HG03457 (cell line): ENCODE measurements around the gene ZNF672.
"Not testable (repeated sequence)": the region's sequence is repeated elsewhere in the genome, so short reads cannot be mapped to it uniquely, and the experiment has no call there.

Source experiments
- ATAC-seq: cut with Tn5 transposase; IDR thresholded peaks from one replicate; pipeline ENCODE4 v1.9.1; 2021; ENCODE audit warnings: moderate number of reproducible peaks; ENCODE audit not compliant: unreplicated experiment

The ZNF672 gene

GRCh38 chr1:248812736-248813425 lies 25.1 kb upstream of the ZNF672 start:
- no peak for ATAC-seq

GRCh38 chr1:248813546-248813945 lies 24.5 kb upstream of the ZNF672 start:
- ATAC-seq = no peak

GRCh38 chr1:248814351-248814750 lies 23.7 kb upstream of the ZNF672 start:
- no peak for ATAC-seq

GRCh38 chr1:248815407-248816034 lies 22.5 kb upstream of the ZNF672 start:
- ATAC-seq = no peak

- ATAC-seq = no peak
Measured at GRCh38 chr1:248816042-248816851, 21.8 kb upstream of the ZNF672 start.

GRCh38 chr1:248817065-248817464 lies 21.0 kb upstream of the ZNF672 start:
- ATAC-seq = no peak

GRCh38 chr1:248818505-248819374 lies 19.3 kb upstream of the ZNF672 start:
- no peak for ATAC-seq

GRCh38 chr1:248820041-248820585 lies 17.9 kb upstream of the ZNF672 start:
- ATAC-seq = no peak

- no peak for ATAC-seq
Measured at GRCh38 chr1:248821101-248821500, 16.9 kb upstream of the ZNF672 start.

GRCh38 chr1:248821641-248822040 lies 16.4 kb upstream of the ZNF672 start:
- no peak for ATAC-seq

GRCh38 chr1:248822148-248823032 lies 15.6 kb upstream of the ZNF672 start:
- ATAC-seq = no peak

GRCh38 chr1:248823517-248824001 lies 14.5 kb upstream of the ZNF672 start:
- no peak for ATAC-seq

GRCh38 chr1:248824301-248824700 lies 13.7 kb upstream of the ZNF672 start:
- ATAC-seq = no peak

- no peak for ATAC-seq
Measured at GRCh38 chr1:248824701-248825100, 13.3 kb upstream of the ZNF672 start.

- no peak for ATAC-seq
Measured at GRCh38 chr1:248825136-248825535, 12.9 kb upstream of the ZNF672 start.

GRCh38 chr1:248825573-248825908 lies 12.5 kb upstream of the ZNF672 start:
- ATAC-seq = peak; percentile 1

- peak; percentile 92 for ATAC-seq
Measured at GRCh38 chr1:248825909-248826760, 11.9 kb upstream of the ZNF672 start, which contains the start of gene SH3BP5L. Gene SH3BP5L, minus strand, starts transcription at chr1:248825915. Its CDS starts 980 bp downstream, at chr1:248824935.

GRCh38 chr1:248828845-248829244 lies 9.2 kb upstream of the ZNF672 start:
- no peak for ATAC-seq

GRCh38 chr1:248830718-248831017 lies 7.4 kb upstream of the ZNF672 start:
- not testable (repeated sequence) for ATAC-seq
